Muscle of leg (tissue), 11 donors: ENCODE measurements around the gene RERE. TPM values are rescaled to one million over a fixed set of nuclear protein-coding genes. Genes with fewer than 3 reads are reported as not detected.
A peak's percentile ranks its signal among the peaks of the same experiment; 100 is the strongest.

ENCODE experiments used
- DNase-seq: peaks from one replicate; pipeline ENCODE4 v3.0.0; 2013
- H3K27ac ChIP-seq: one replicate; pipeline ENCODE4 v1.5.1; 2013; ENCODE audit warnings: mild to moderate bottlenecking, low read length, control low read depth
- H3K27me3 ChIP-seq: one replicate; pipeline ENCODE4 v1.6.1; 2013; ENCODE audit warnings: low read length; ENCODE audit not compliant: control insufficient read depth, insufficient read depth
- H3K36me3 ChIP-seq: one replicate; pipeline ENCODE4 v1.6.1; 2013; ENCODE audit warnings: low read length; ENCODE audit not compliant: control insufficient read depth, insufficient read depth
- H3K4me1 ChIP-seq: one replicate; pipeline ENCODE4 v1.6.1; 2013; ENCODE audit warnings: low read length; ENCODE audit not compliant: control insufficient read depth, insufficient read depth
- H3K4me3 ChIP-seq: one replicate; pipeline ENCODE4 v1.5.1; 2013; ENCODE audit warnings: low read length, control low read depth
- H3K9me3 ChIP-seq: replicated peaks from 2 replicates; pipeline ENCODE4 v1.6.1; 2013; ENCODE audit warnings: low read depth, low read length; ENCODE audit not compliant: control insufficient read depth
- WGBS: methylation state at CpG from one replicate; pipeline ENCODE4 v1.1.5; 2013; ENCODE audit warnings: missing lambda C conversion rate; ENCODE audit not compliant: insufficient coverage; 5-methylcytosine and 5-hydroxymethylcytosine counted together
- polyA plus RNA-seq, 8 donors: library from polyadenylated mRNA; unstranded; fragments of 120-200 nt; gene quantifications; one replicate each; pipeline versions ENCODE4 v1.2.1 to v1.2.3, GENCODE V29; 2013; ENCODE audit warnings: inconsistent platforms in 1 of 8, low replicate concordance in 1 of 8; ENCODE audit not compliant: insufficient read length in 8 of 8, insufficient read depth in 1 of 8
- total RNA-seq: library from RNA; stranded (reverse); fragments of 120-200 nt; gene quantifications from one replicate; pipeline ENCODE4 v1.2.4, GENCODE V29; 2013

RERE gene
- total and polyA plus RNA-seq, 9 donors, result 63.7 to 102 (median 82.8) TPM

- no peaks in the 10 kb centered on the region for H3K36me3 ChIP-seq
- peak overlapping the region; percentile 60 for H3K27ac ChIP-seq
- no peaks in the 10 kb centered on the region for H3K9me3 ChIP-seq
- DNase-seq, result no peak
- peaks cover 46% of the 10 kb centered on the region for H3K4me1 ChIP-seq
- 79% methylated on average over 3 of the region's 4 CpGs for WGBS
- H3K4me3 ChIP-seq, result no peak overlapping the region
- no peaks in the 10 kb centered on the region for H3K27me3 ChIP-seq
Measured at GRCh38 chr1:8663090-8663802, 154.2 kb downstream of the RERE start.

- H3K27me3 ChIP-seq, result no peaks in the 10 kb centered on the region
- no peaks in the 10 kb centered on the region for H3K36me3 ChIP-seq
- peaks cover 42% of the 10 kb centered on the region for H3K4me1 ChIP-seq
- WGBS, result 83% methylated on average over 1 of the region's 4 CpGs
- H3K4me3 ChIP-seq, result no peak overlapping the region
- no peak for DNase-seq
- H3K27ac ChIP-seq, result peak overlapping the region; percentile 81
- H3K9me3 ChIP-seq, result no peaks in the 10 kb centered on the region
Measured at GRCh38 chr1:8662380-8663072, 154.9 kb downstream of the RERE start.

GRCh38 chr1:8661185-8662110 lies 156.0 kb downstream of the RERE start:
- Histone ChIP-seq H3K27ac (peak overlapping the region; percentile 81), H3K36me3 (no peaks in the 10 kb centered on the region), H3K9me3 (no peaks in the 10 kb centered on the region), H3K27me3 (no peaks in the 10 kb centered on the region), H3K4me1 (peaks cover 40% of the 10 kb centered on the region), H3K4me3 (no peak overlapping the region)
- WGBS, result 47% methylated on average over 6 of the region's 8 CpGs
- peak; percentile 84 for DNase-seq

GRCh38 chr1:8660411-8660828 lies 157.0 kb downstream of the RERE start:
- Histone ChIP-seq H3K4me1 (peaks cover 34% of the 10 kb centered on the region), H3K9me3 (no peaks in the 10 kb centered on the region), H3K4me3 (no peak overlapping the region), H3K27ac (peak overlapping the region; percentile 81), H3K27me3 (no peaks in the 10 kb centered on the region), H3K36me3 (peaks cover 6% of the 10 kb centered on the region)
- DNase-seq, result peak; percentile 91
- WGBS, result 30% methylated on average over 3 of the region's 5 CpGs

- Histone ChIP-seq H3K27ac (peak overlapping the region; percentile 29), H3K36me3 (peaks cover 6% of the 10 kb centered on the region), H3K4me3 (no peak overlapping the region), H3K27me3 (no peaks in the 10 kb centered on the region), H3K9me3 (no peaks in the 10 kb centered on the region), H3K4me1 (peaks cover 34% of the 10 kb centered on the region)
- peak; percentile 54 for DNase-seq
Measured at GRCh38 chr1:8659593-8659992, 157.8 kb downstream of the RERE start.

GRCh38 chr1:8653878-8654277 lies 163.6 kb downstream of the RERE start:
- Histone ChIP-seq H3K4me3 (no peak overlapping the region), H3K36me3 (peaks cover 13% of the 10 kb centered on the region), H3K27ac (no peak overlapping the region), H3K27me3 (no peaks in the 10 kb centered on the region), H3K9me3 (no peaks in the 10 kb centered on the region), H3K4me1 (peaks cover 2% of the 10 kb centered on the region)
- 83% methylated on average over 1 of the region's 4 CpGs for WGBS
- no peak for DNase-seq

GRCh38 chr1:8652467-8653046 lies 164.9 kb downstream of the RERE start:
- Histone ChIP-seq H3K27ac (no peak overlapping the region), H3K4me1 (peaks cover 2% of the 10 kb centered on the region), H3K36me3 (peaks cover 13% of the 10 kb centered on the region), H3K4me3 (no peak overlapping the region), H3K27me3 (no peaks in the 10 kb centered on the region), H3K9me3 (no peaks in the 10 kb centered on the region)
- DNase-seq, result no peak
- WGBS, result no CpG with 5 or more reads among the region's 7 CpGs

GRCh38 chr1:8651962-8652361 lies 165.5 kb downstream of the RERE start:
- WGBS, result 71% methylated on average over 2 of the region's 2 CpGs

GRCh38 chr1:8651236-8651890 lies 166.1 kb downstream of the RERE start:
- Histone ChIP-seq H3K9me3 (no peaks in the 10 kb centered on the region), H3K27ac (peak overlapping the region; percentile 71), H3K36me3 (peaks cover 13% of the 10 kb centered on the region), H3K4me3 (no peak overlapping the region), H3K27me3 (no peaks in the 10 kb centered on the region), H3K4me1 (peaks cover 2% of the 10 kb centered on the region)
- DNase-seq, result no peak
- WGBS, result no CpG with 5 or more reads among the region's 3 CpGs

More at GRCh38 chr1:8651962-8652361, 165.5 kb downstream of the RERE start:
- Histone ChIP-seq H3K4me1 (peaks cover 2% of the 10 kb centered on the region), H3K4me3 (no peak overlapping the region), H3K9me3 (no peaks in the 10 kb centered on the region), H3K27ac (peak overlapping the region; percentile 71), H3K36me3 (peaks cover 13% of the 10 kb centered on the region), H3K27me3 (no peaks in the 10 kb centered on the region)
- no peak for DNase-seq
